ENCODE data around the gene EXOC2. TPM values are rescaled to one million over a fixed set of nuclear protein-coding genes. Genes with fewer than 3 reads are reported as not detected.

The EXOC2 gene
- total RNA-seq, 1 donor from 2014 or later, result 28.5 TPM

GRCh38 chr6:445571-446417 lies 247.1 kb downstream of the EXOC2 start:
- intact Hi-C loops (cut with DNase I), result no loop called here
- ATAC-seq, result no peak
- no peaks in the 10 kb centered on the region for H3K4me1 ChIP-seq
- no peaks in the 10 kb centered on the region for H3K36me3 ChIP-seq
- peaks cover 5% of the 10 kb centered on the region for H3K27me3 ChIP-seq (ENCODE audit: low read depth)
- no peak overlapping the region for H3K27ac ChIP-seq
- H3K4me3 ChIP-seq, result no peak overlapping the region
- no peak for TF ChIP-seq CTCF (IDR thresholded peaks at IDR 0.05)
- no peak for DNase-seq
- H3K9me3 ChIP-seq, result no peaks in the 10 kb centered on the region

- TF ChIP-seq CTCF (IDR thresholded peaks at IDR 0.05), result no peak
These were observed 248.2 kb downstream of the EXOC2 start for GRCh38 chr6:444653-445275.

GRCh38 chr6:443621-444159 lies 249.2 kb downstream of the EXOC2 start:
- Histone ChIP-seq H3K36me3 (no peaks in the 10 kb centered on the region), H3K4me1 (no peaks in the 10 kb centered on the region), H3K27me3 (ENCODE audit: low read depth) (peaks cover 5% of the 10 kb centered on the region), H3K9me3 (no peaks in the 10 kb centered on the region), H3K27ac (no peak overlapping the region), H3K4me3 (no peak overlapping the region)
- TF ChIP-seq CTCF (IDR thresholded peaks at IDR 0.05), result no peak
- intact Hi-C loops (cut with DNase I), result no loop called here
- ATAC-seq (no peak), DNase-seq (no peak)

More at GRCh38 chr6:444653-445275, 248.2 kb downstream of the EXOC2 start:
- Histone ChIP-seq H3K27ac (no peak overlapping the region), H3K4me1 (no peaks in the 10 kb centered on the region), H3K27me3 (ENCODE audit: low read depth) (peaks cover 5% of the 10 kb centered on the region), H3K36me3 (no peaks in the 10 kb centered on the region), H3K4me3 (no peak overlapping the region), H3K9me3 (no peaks in the 10 kb centered on the region)
- ATAC-seq, result no peak
- intact Hi-C loops (cut with DNase I), result no loop called here
- DNase-seq, result no peak

- no peaks in the 10 kb centered on the region for H3K4me1 ChIP-seq
- no peak for TF ChIP-seq CTCF (IDR thresholded peaks at IDR 0.05)
- H3K36me3 ChIP-seq, result no peaks in the 10 kb centered on the region
- no peak overlapping the region for H3K27ac ChIP-seq
- no peak for DNase-seq
- no peaks in the 10 kb centered on the region for H3K9me3 ChIP-seq
- ATAC-seq, result no peak
- H3K27me3 ChIP-seq (ENCODE audit: low read depth), result peaks cover 5% of the 10 kb centered on the region
- no peak overlapping the region for H3K4me3 ChIP-seq
- intact Hi-C loops (cut with DNase I), result no loop called here
These were observed 251.6 kb downstream of the EXOC2 start for GRCh38 chr6:441126-441920.

- Histone ChIP-seq H3K4me3 (no peak overlapping the region), H3K9me3 (no peaks in the 10 kb centered on the region), H3K4me1 (no peaks in the 10 kb centered on the region), H3K36me3 (no peaks in the 10 kb centered on the region), H3K27ac (no peak overlapping the region), H3K27me3 (ENCODE audit: low read depth) (peaks cover 5% of the 10 kb centered on the region)
- ATAC-seq, result no peak
- no peak for DNase-seq
- intact Hi-C loops (cut with DNase I), result no loop called here
- TF ChIP-seq CTCF (IDR thresholded peaks at IDR 0.05), result no peak
These were observed 253.2 kb downstream of the EXOC2 start for GRCh38 chr6:439641-440167.

All from lower lobe of right lung (tissue), 2 donors.